ENCODE data around the gene PLXNA4. TPM values are rescaled to one million over a fixed set of nuclear protein-coding genes. Genes with fewer than 3 reads are reported as not detected.

The PLXNA4 gene
- total and polyA plus RNA-seq, 4 donors: 0.04 to 1.1 (median 0.41) TPM

DNA sequence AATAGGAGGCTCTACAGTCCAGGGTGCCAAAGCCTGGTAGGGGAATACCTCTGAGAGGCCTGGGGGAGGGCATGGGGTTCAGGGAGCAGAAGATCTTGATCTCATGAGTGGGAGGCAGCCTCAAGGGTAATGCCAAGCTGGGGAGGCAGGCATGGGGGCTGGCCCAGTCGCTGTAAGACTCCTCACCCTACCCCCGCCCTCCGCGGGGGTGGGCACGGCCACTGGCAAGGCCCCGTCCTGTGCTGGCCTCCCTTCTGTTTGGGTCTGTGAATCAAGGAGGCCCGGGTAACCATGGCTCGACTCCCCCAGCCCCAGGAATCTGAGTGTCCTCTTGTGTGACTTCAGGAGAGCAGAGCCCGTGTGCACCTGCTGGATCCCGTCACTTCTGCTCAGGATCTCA lies 473.9 kb downstream of the PLXNA4 start:
- Histone ChIP-seq H3K9me3 (ENCODE audit: control insufficient read depth in 4 of 4, low read length in 3 of 4) (no peaks in the 10 kb centered on the region), H3K36me3 (ENCODE audit: control insufficient read depth in 4 of 4, insufficient read depth in 3 of 4, low read depth in 1 of 4, low read length in 3 of 4) (no peaks in the 10 kb centered on the region), H3K27ac (ENCODE audit: low read depth in 1 of 2, low read length in 2 of 2) (no peak overlapping the region), H3K9ac (ENCODE audit: low read depth in 1 of 2, low read length in 2 of 2) (no peak overlapping the region), H3K4me3 (ENCODE audit: low read depth in 1 of 3, low read length in 3 of 3) (no peak overlapping the region), H3K4me1 (ENCODE audit: control insufficient read depth in 4 of 4, insufficient read depth in 4 of 4, low read length in 3 of 4) (no peaks in the 10 kb centered on the region), H3K27me3 (ENCODE audit: control insufficient read depth in 4 of 4, insufficient read depth in 4 of 4, low read length in 3 of 4) (peaks cover 0 to 3% (median 0%) of the 10 kb centered on the region in 4 donors)
- DNase-seq (ENCODE audit: low spot score): no peak
- TF ChIP-seq, protein P1, sequence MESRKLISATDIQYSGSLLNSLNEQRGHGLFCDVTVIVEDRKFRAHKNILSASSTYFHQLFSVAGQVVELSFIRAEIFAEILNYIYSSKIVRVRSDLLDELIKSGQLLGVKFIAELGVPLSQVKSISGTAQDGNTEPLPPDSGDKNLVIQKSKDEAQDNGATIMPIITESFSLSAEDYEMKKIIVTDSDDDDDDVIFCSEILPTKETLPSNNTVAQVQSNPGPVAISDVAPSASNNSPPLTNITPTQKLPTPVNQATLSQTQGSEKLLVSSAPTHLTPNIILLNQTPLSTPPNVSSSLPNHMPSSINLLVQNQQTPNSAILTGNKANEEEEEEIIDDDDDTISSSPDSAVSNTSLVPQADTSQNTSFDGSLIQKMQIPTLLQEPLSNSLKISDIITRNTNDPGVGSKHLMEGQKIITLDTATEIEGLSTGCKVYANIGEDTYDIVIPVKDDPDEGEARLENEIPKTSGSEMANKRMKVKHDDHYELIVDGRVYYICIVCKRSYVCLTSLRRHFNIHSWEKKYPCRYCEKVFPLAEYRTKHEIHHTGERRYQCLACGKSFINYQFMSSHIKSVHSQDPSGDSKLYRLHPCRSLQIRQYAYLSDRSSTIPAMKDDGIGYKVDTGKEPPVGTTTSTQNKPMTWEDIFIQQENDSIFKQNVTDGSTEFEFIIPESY (IDR thresholded peaks at IDR 0.05): no peak
- TF ChIP-seq ATF3 (IDR thresholded peaks at IDR 0.05): no peak
- WGBS: 92% methylated on average over 10 of the region's 10 CpGs

DNA sequence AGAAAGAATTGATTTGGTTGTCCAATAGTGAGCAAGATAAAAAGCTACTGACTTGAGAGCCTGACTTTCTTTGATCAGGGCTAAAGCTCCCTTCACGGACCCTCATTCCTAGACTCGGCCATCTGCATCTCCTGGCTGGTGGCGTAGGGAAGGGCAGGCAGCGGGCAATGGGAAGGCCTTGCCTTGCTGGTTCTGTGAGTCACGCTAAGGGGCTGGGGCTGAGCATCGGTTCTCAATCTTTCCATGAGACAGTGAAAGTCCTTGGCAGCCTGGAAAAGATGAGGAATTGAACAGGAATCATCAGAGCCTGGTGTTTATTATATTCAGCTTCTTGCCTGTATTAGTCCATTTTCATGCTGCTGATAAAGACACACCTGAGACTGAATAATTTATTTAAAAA lies 475.3 kb downstream of the PLXNA4 start:
- Histone ChIP-seq H3K27ac (ENCODE audit: low read depth in 1 of 2, low read length in 2 of 2) (no peak overlapping the region), H3K4me3 (ENCODE audit: low read depth in 1 of 3, low read length in 3 of 3) (no peak overlapping the region), H3K36me3 (ENCODE audit: control insufficient read depth in 4 of 4, insufficient read depth in 3 of 4, low read depth in 1 of 4, low read length in 3 of 4) (no peaks in the 10 kb centered on the region), H3K4me1 (ENCODE audit: control insufficient read depth in 4 of 4, insufficient read depth in 4 of 4, low read length in 3 of 4) (no peaks in the 10 kb centered on the region), H3K9ac (ENCODE audit: low read depth in 1 of 2, low read length in 2 of 2) (no peak overlapping the region), H3K9me3 (ENCODE audit: control insufficient read depth in 4 of 4, low read length in 3 of 4) (no peaks in the 10 kb centered on the region), H3K27me3 (ENCODE audit: control insufficient read depth in 4 of 4, insufficient read depth in 4 of 4, low read length in 3 of 4) (no peaks in the 10 kb centered on the region)
- TF ChIP-seq JUND (IDR thresholded peaks at IDR 0.05) (no peak), HNF4G (IDR thresholded peaks at IDR 0.05) (no peak), RXRA (IDR thresholded peaks at IDR 0.05) (no peak), TAF1 (conservative IDR thresholded peaks at IDR 0.05) (no peak), EGR1 (IDR thresholded peaks at IDR 0.05; ENCODE audit: low read depth in 2 of 2) (no peak), NR2F2 (IDR thresholded peaks at IDR 0.05) (no peak), FOXA2 (IDR thresholded peaks at IDR 0.05) (no peak), CTCF (IDR thresholded peaks at IDR 0.05; ENCODE audit: low read depth, low read length, missing input control) (no peak), FOXA1 (IDR thresholded peaks at IDR 0.05) (no peak), ATF3 (IDR thresholded peaks at IDR 0.05) (no peak), RAD21 (IDR thresholded peaks at IDR 0.05) (no peak), GABPA (IDR thresholded peaks at IDR 0.05 in 1 of 2, conservative IDR thresholded peaks at IDR 0.05 in 1 of 2) (no peak), SP1 (IDR thresholded peaks at IDR 0.05) (no peak), YY1 (IDR thresholded peaks at IDR 0.05) (no peak), HNF4A (conservative IDR thresholded peaks at IDR 0.05) (no peak)
- TF ChIP-seq, protein P2, sequence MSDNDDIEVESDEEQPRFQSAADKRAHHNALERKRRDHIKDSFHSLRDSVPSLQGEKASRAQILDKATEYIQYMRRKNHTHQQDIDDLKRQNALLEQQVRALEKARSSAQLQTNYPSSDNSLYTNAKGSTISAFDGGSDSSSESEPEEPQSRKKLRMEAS (IDR thresholded peaks at IDR 0.05): no peak
- TF ChIP-seq, protein P3, sequence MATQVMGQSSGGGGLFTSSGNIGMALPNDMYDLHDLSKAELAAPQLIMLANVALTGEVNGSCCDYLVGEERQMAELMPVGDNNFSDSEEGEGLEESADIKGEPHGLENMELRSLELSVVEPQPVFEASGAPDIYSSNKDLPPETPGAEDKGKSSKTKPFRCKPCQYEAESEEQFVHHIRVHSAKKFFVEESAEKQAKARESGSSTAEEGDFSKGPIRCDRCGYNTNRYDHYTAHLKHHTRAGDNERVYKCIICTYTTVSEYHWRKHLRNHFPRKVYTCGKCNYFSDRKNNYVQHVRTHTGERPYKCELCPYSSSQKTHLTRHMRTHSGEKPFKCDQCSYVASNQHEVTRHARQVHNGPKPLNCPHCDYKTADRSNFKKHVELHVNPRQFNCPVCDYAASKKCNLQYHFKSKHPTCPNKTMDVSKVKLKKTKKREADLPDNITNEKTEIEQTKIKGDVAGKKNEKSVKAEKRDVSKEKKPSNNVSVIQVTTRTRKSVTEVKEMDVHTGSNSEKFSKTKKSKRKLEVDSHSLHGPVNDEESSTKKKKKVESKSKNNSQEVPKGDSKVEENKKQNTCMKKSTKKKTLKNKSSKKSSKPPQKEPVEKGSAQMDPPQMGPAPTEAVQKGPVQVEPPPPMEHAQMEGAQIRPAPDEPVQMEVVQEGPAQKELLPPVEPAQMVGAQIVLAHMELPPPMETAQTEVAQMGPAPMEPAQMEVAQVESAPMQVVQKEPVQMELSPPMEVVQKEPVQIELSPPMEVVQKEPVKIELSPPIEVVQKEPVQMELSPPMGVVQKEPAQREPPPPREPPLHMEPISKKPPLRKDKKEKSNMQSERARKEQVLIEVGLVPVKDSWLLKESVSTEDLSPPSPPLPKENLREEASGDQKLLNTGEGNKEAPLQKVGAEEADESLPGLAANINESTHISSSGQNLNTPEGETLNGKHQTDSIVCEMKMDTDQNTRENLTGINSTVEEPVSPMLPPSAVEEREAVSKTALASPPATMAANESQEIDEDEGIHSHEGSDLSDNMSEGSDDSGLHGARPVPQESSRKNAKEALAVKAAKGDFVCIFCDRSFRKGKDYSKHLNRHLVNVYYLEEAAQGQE (IDR thresholded peaks at IDR 0.05): no peak
- TF ChIP-seq, protein P1 (IDR thresholded peaks at IDR 0.05): no peak
- no peak for DNase-seq (ENCODE audit: low spot score)
- 92% methylated on average over 6 of the region's 6 CpGs for WGBS
